TTC549 (cell line): ENCODE results near the gene UBAC2.

ENCODE experiments used
- FAIRE-seq: peaks from 2 replicates; lab custom pipeline; 2012; peaks lifted over from hg19 to GRCh38; lab: Jason Lieb, UNC

UBAC2 gene

GRCh38 chr13:99360696-99361095 lies 160.0 kb downstream of the UBAC2 start:
- FAIRE-seq, result no peak

GRCh38 chr13:99361197-99361596 lies 160.5 kb downstream of the UBAC2 start:
- FAIRE-seq, result no peak

- FAIRE-seq, result no peak
These were observed 161.7 kb downstream of the UBAC2 start for GRCh38 chr13:99362362-99362761.

- no peak for FAIRE-seq
These were observed 162.7 kb downstream of the UBAC2 start for GRCh38 chr13:99363391-99363790.

- FAIRE-seq, result no peak
These were observed 163.3 kb downstream of the UBAC2 start for GRCh38 chr13:99363949-99364348.

GRCh38 chr13:99366075-99366987 lies 165.7 kb downstream of the UBAC2 start:
- FAIRE-seq, result no peak

- no peak for FAIRE-seq
These were observed 166.5 kb downstream of the UBAC2 start for GRCh38 chr13:99367106-99367616.

GRCh38 chr13:99367663-99368448 lies 167.2 kb downstream of the UBAC2 start:
- no peak for FAIRE-seq

- no peak for FAIRE-seq
These were observed 170.0 kb downstream of the UBAC2 start for GRCh38 chr13:99370481-99371275.

GRCh38 chr13:99371956-99372355 lies 171.3 kb downstream of the UBAC2 start:
- FAIRE-seq, result no peak

- no peak for FAIRE-seq
These were observed 172.8 kb downstream of the UBAC2 start for GRCh38 chr13:99373436-99373835.

GRCh38 chr13:99374169-99374991 lies 173.7 kb downstream of the UBAC2 start:
- FAIRE-seq, result no peak

- FAIRE-seq, result no peak
These were observed 174.5 kb downstream of the UBAC2 start for GRCh38 chr13:99374994-99375737.

- no peak for FAIRE-seq
These were observed 175.1 kb downstream of the UBAC2 start for GRCh38 chr13:99375738-99376080.

- FAIRE-seq, result no peak
These were observed 175.5 kb downstream of the UBAC2 start for GRCh38 chr13:99376132-99376531.

- FAIRE-seq, result no peak
These were observed 176.3 kb downstream of the UBAC2 start for GRCh38 chr13:99376924-99377323.

GRCh38 chr13:99377641-99378040 lies 177.0 kb downstream of the UBAC2 start:
- no peak for FAIRE-seq

- no peak for FAIRE-seq
These were observed 178.5 kb downstream of the UBAC2 start for GRCh38 chr13:99378985-99379733.

- FAIRE-seq, result no peak
These were observed 179.5 kb downstream of the UBAC2 start for GRCh38 chr13:99379856-99380801.
